OCI-LY1 (cell line): ENCODE data around the gene COL9A2.

Experiments used
- H2AFZ ChIP-seq: fragments of 200-600 bp; sonication (generic), shearing (Covaris generic); 2 replicates; pipeline ENCODE4 v1.6.0; 2014; ENCODE audit warnings: antibody characterized with exemption, mild to moderate bottlenecking, low read length
- H3F3A ChIP-seq: fragments of 200-600 bp; sonication (generic), shearing (Covaris generic); 2 replicates; pipeline ENCODE4 v1.6.0; 2014; ENCODE audit warnings: mild to moderate bottlenecking, antibody characterized with exemption, low read length, moderate library complexity; ENCODE audit not compliant: insufficient read depth
- H3K27ac ChIP-seq: fragments of 200-600 bp; sonication (generic); 2 replicates; pipeline ENCODE4 v1.5.1; 2014; ENCODE audit warnings: low read length, mixed run types, mild to moderate bottlenecking, low read depth; ENCODE audit not compliant: poor library complexity, severe bottlenecking
- H3K27me3 ChIP-seq: fragments of 200-600 bp; sonication (generic); 2 replicates; pipeline ENCODE4 v1.6.0; 2014; ENCODE audit warnings: antibody characterized with exemption, mild to moderate bottlenecking, low read length, moderate library complexity; ENCODE audit not compliant: insufficient read depth
- H3K36me3 ChIP-seq: fragments of 200-600 bp; sonication (generic); 2 replicates; pipeline ENCODE4 v1.6.1; 2014; ENCODE audit warnings: mild to moderate bottlenecking, antibody characterized with exemption, low read length, moderate library complexity, mixed read lengths; ENCODE audit not compliant: insufficient read depth
- H3K4me1 ChIP-seq: fragments of 200-600 bp; sonication (generic); 2 replicates; pipeline ENCODE4 v1.5.1; 2014; ENCODE audit warnings: mild to moderate bottlenecking, low read length, moderate library complexity; ENCODE audit not compliant: insufficient read depth, severe bottlenecking
- H3K4me2 ChIP-seq: fragments of 200-600 bp; sonication (generic), shearing (Covaris generic); 2 replicates; pipeline ENCODE4 v1.6.1; 2014; ENCODE audit warnings: low read length
- H3K4me3 ChIP-seq: fragments of 200-600 bp; sonication (generic); 2 replicates; pipeline ENCODE4 v1.5.1; 2014; ENCODE audit warnings: low read length, low read depth, mild to moderate bottlenecking, mixed read lengths; ENCODE audit not compliant: poor library complexity, severe bottlenecking
- H3K79me2 ChIP-seq: fragments of 200-600 bp; shearing (Covaris generic); 2 replicates; pipeline ENCODE4 v1.6.1; 2016; ENCODE audit warnings: mixed run types, low read length, mixed read lengths; ENCODE audit not compliant: insufficient read depth
- H3K9ac ChIP-seq: fragments of 200-600 bp; sonication (generic), shearing (Covaris generic); 2 replicates; pipeline ENCODE4 v1.6.1; 2014; ENCODE audit warnings: mild to moderate bottlenecking, low read length, mixed read lengths
- H3K9me2 ChIP-seq: fragments of 200-600 bp; sonication (generic), shearing (Covaris generic); 2 replicates; pipeline ENCODE4 v1.6.1; 2014; ENCODE audit warnings: low read depth, mild to moderate bottlenecking, low read length, mixed read lengths
- H3K9me3 ChIP-seq: fragments of 200-600 bp; shearing (Covaris generic); 2 replicates; pipeline ENCODE4 v1.6.1; 2014; ENCODE audit warnings: low read length, mixed read lengths
- H4K20me1 ChIP-seq: fragments of 200-600 bp; sonication (generic), shearing (Covaris generic); 2 replicates; pipeline ENCODE4 v1.6.0; 2016; ENCODE audit warnings: mild to moderate bottlenecking, low read length; ENCODE audit not compliant: insufficient read depth
- CTCF ChIP-seq: fragments of 200-600 bp; sonication (generic), shearing (Covaris generic); IDR thresholded peaks from 2 replicates; pipeline ENCODE4 v1.5.1; 2017; ENCODE audit warnings: mild to moderate bottlenecking, antibody characterized with exemption, low read length, moderate library complexity, mixed read lengths
- EZH2 ChIP-seq: fragments of 200-600 bp; sonication (generic), shearing (Covaris generic); IDR thresholded peaks from 2 replicates; pipeline ENCODE4 v1.8.0; 2017; ENCODE audit warnings: borderline replicate concordance, mixed run types, mild to moderate bottlenecking, antibody characterized with exemption, low read length, moderate library complexity, mixed read lengths

Gene COL9A2

GRCh38 chr1:40302475-40302874 is 14.6 kb downstream of the COL9A2 start:
- Histone ChIP-seq H3K36me3 (no peaks in the 10 kb centered on the region), H3F3A (no peaks in the 10 kb centered on the region), H3K4me1 (no peaks in the 10 kb centered on the region), H3K9me3 (no peaks in the 10 kb centered on the region), H3K4me2 (no peak overlapping the region), H3K27me3 (no peaks in the 10 kb centered on the region), H3K4me3 (no peak overlapping the region), H2AFZ (no peak overlapping the region), H3K27ac (no peak overlapping the region), H3K9me2 (no peaks in the 10 kb centered on the region), H3K9ac (no peak overlapping the region), H3K79me2 (no peaks in the 10 kb centered on the region), H4K20me1 (no peaks in the 10 kb centered on the region)
- no peak for TF ChIP-seq CTCF
- no peak for TF ChIP-seq EZH2

- Histone ChIP-seq H3K9me2 (no peaks in the 10 kb centered on the region), H3K9me3 (no peaks in the 10 kb centered on the region), H3K36me3 (no peaks in the 10 kb centered on the region), H3K9ac (no peak overlapping the region), H2AFZ (no peak overlapping the region), H3F3A (no peaks in the 10 kb centered on the region), H3K27me3 (no peaks in the 10 kb centered on the region), H3K4me2 (no peak overlapping the region), H3K79me2 (no peaks in the 10 kb centered on the region), H3K4me3 (no peak overlapping the region), H4K20me1 (no peaks in the 10 kb centered on the region), H3K4me1 (no peaks in the 10 kb centered on the region), H3K27ac (no peak overlapping the region)
- no peak for TF ChIP-seq CTCF
- no peak for TF ChIP-seq EZH2
Observed at GRCh38 chr1:40301541-40302299, 15.4 kb downstream of the COL9A2 start.

GRCh38 chr1:40301066-40301465 is 16.0 kb downstream of the COL9A2 start:
- no peaks in the 10 kb centered on the region for H3K4me1 ChIP-seq
- H2AFZ ChIP-seq, result no peak overlapping the region
- no peaks in the 10 kb centered on the region for H4K20me1 ChIP-seq
- H3K27me3 ChIP-seq, result no peaks in the 10 kb centered on the region
- H3F3A ChIP-seq, result no peaks in the 10 kb centered on the region
- H3K36me3 ChIP-seq, result no peaks in the 10 kb centered on the region
- no peaks in the 10 kb centered on the region for H3K79me2 ChIP-seq
- no peak for TF ChIP-seq EZH2
- TF ChIP-seq CTCF, result no peak
- H3K9me2 ChIP-seq, result no peaks in the 10 kb centered on the region
- no peaks in the 10 kb centered on the region for H3K9me3 ChIP-seq
- no peak overlapping the region for H3K4me3 ChIP-seq
- H3K4me2 ChIP-seq, result no peak overlapping the region
- H3K27ac ChIP-seq, result no peak overlapping the region
- no peak overlapping the region for H3K9ac ChIP-seq
